Stimulated activated CD8-positive, alpha-beta memory T cell treated with anti-CD3 and anti-CD28 coated beads, Interleukin-7, amount 100 ng/mL, for 48 hours (primary cell): Measurements from ENCODE around the gene KLK11.

ENCODE experiments used
- DNase-seq, 2 donors: peaks; one replicate each; pipeline ENCODE4 v3.0.0-alpha.2; 2020; ENCODE audit warnings: low read depth in 1 of 2; ENCODE audit errors: extremely low read depth in 1 of 2

The KLK11 gene

GRCh38 chr19:50974702-50975556 is 51.5 kb downstream of the KLK11 start:
- DNase-seq: no peak

- DNase-seq: no peak
Measured at GRCh38 chr19:50972795-50973376, 53.5 kb downstream of the KLK11 start.
